ENCODE measurements around the gene ZNF485.

ZNF485 gene

GRCh38 chr10:43594944-43595589 is 11.2 kb upstream of the ZNF485 start:
- ATAC-seq (ENCODE audit: insufficient read depth, low read depth) (peak; percentile 94), DNase-seq (peak; percentile 64)
- Histone ChIP-seq H3K36me3 (ENCODE audit: insufficient read depth, low read length) (no peaks in the 10 kb centered on the region), H3K79me2 (ENCODE audit: insufficient read depth, low read length) (no peaks in the 10 kb centered on the region), H3K27me3 (ENCODE audit: insufficient read depth, low read length, poor library complexity) (no peaks in the 10 kb centered on the region), H3K4me1 (ENCODE audit: insufficient read depth, low read length) (peaks cover 20% of the 10 kb centered on the region), H2AFZ (ENCODE audit: low read depth, low read length) (peak overlapping the region; percentile 75), H4K20me1 (ENCODE audit: insufficient read depth, low read length) (no peaks in the 10 kb centered on the region), H3K9ac (ENCODE audit: low read depth, low read length) (peak overlapping the region; percentile 24; the same call in 1 of the 2 replicates), H3K27ac (ENCODE audit: low read length) (peak overlapping the region; percentile 67), H3K4me2 (ENCODE audit: insufficient read depth, low read length) (peak overlapping the region; percentile 62), H3K9me3 (ENCODE audit: insufficient read depth, low read length, severe bottlenecking) (peaks cover 9% of the 10 kb centered on the region), H3K4me3 (ENCODE audit: low read depth in 1 of 2, low read length in 2 of 2) (peak overlapping the region in 1 of 2 experiments; percentile 47; a peak in 2 of 4 replicates)
- no peak for TF ChIP-seq EZH2 (IDR thresholded peaks at IDR 0.05; ENCODE audit: borderline replicate concordance, low read depth, low read length, severe bottlenecking)
- TF ChIP-seq, protein P1, sequence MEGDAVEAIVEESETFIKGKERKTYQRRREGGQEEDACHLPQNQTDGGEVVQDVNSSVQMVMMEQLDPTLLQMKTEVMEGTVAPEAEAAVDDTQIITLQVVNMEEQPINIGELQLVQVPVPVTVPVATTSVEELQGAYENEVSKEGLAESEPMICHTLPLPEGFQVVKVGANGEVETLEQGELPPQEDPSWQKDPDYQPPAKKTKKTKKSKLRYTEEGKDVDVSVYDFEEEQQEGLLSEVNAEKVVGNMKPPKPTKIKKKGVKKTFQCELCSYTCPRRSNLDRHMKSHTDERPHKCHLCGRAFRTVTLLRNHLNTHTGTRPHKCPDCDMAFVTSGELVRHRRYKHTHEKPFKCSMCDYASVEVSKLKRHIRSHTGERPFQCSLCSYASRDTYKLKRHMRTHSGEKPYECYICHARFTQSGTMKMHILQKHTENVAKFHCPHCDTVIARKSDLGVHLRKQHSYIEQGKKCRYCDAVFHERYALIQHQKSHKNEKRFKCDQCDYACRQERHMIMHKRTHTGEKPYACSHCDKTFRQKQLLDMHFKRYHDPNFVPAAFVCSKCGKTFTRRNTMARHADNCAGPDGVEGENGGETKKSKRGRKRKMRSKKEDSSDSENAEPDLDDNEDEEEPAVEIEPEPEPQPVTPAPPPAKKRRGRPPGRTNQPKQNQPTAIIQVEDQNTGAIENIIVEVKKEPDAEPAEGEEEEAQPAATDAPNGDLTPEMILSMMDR (IDR thresholded peaks at IDR 0.05; ENCODE audit: borderline replicate concordance, extremely low read depth, low read length, poor library complexity, severe bottlenecking): no peak

DNA sequence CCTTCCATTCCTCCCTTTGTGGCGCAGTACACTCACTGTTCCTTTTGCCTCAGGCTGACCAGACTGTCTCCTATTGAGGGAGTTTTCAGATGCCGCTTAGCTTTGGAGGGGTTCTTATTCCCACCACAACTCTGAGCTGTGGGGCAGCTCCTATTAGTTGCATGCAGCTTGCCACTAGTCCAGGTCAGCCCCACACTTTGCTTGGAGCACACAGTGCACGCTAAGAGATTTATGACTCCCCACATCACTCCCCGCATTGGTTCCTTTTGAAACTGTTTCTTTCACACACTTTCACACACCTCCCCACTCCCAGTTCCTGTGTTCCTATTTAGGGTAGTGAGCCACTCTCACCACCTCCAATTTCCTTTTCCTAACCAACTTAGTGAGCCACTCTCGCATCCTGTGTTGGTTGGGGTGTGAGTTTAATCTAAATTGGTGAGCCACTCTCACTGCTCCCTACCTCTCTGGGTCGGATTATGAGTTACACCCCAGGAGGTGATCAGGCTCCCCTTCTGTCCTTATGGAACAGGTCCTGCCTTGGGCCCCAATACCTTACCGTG is 10.4 kb upstream of the ZNF485 start:
- no peak overlapping the region for H3K4me3 ChIP-seq (ENCODE audit: low read depth in 1 of 2, low read length in 2 of 2)
- H3K9ac ChIP-seq (ENCODE audit: low read depth, low read length): peak overlapping the region; percentile 24; the same call in 1 of the 2 replicates
- H2AFZ ChIP-seq (ENCODE audit: low read depth, low read length): peak overlapping the region; percentile 75
- H3K4me2 ChIP-seq (ENCODE audit: insufficient read depth, low read length): peak overlapping the region; percentile 62
- H3K79me2 ChIP-seq (ENCODE audit: insufficient read depth, low read length): no peaks in the 10 kb centered on the region
- no peaks in the 10 kb centered on the region for H3K27me3 ChIP-seq (ENCODE audit: insufficient read depth, low read length, poor library complexity)
- peaks cover 20% of the 10 kb centered on the region for H3K4me1 ChIP-seq (ENCODE audit: insufficient read depth, low read length)
- no peak for TF ChIP-seq EZH2 (IDR thresholded peaks at IDR 0.05; ENCODE audit: borderline replicate concordance, low read depth, low read length, severe bottlenecking)
- TF ChIP-seq, protein P1 (IDR thresholded peaks at IDR 0.05; ENCODE audit: borderline replicate concordance, extremely low read depth, low read length, poor library complexity, severe bottlenecking): no peak
- no peak for DNase-seq
- peak; percentile 59 for ATAC-seq (ENCODE audit: insufficient read depth, low read depth)
- peak overlapping the region; percentile 3 for H3K27ac ChIP-seq (ENCODE audit: low read length)
- peaks cover 9% of the 10 kb centered on the region for H3K9me3 ChIP-seq (ENCODE audit: insufficient read depth, low read length, severe bottlenecking)
- no peaks in the 10 kb centered on the region for H3K36me3 ChIP-seq (ENCODE audit: insufficient read depth, low read length)
- H4K20me1 ChIP-seq (ENCODE audit: insufficient read depth, low read length): no peaks in the 10 kb centered on the region

- DNase-seq: no peak
- no peaks in the 10 kb centered on the region for H3K79me2 ChIP-seq (ENCODE audit: insufficient read depth, low read length)
- H3K36me3 ChIP-seq (ENCODE audit: insufficient read depth, low read length): no peaks in the 10 kb centered on the region
- no peak overlapping the region for H2AFZ ChIP-seq (ENCODE audit: low read depth, low read length)
- H3K27ac ChIP-seq (ENCODE audit: low read length): no peak overlapping the region
- no peak for TF ChIP-seq EZH2 (IDR thresholded peaks at IDR 0.05; ENCODE audit: borderline replicate concordance, low read depth, low read length, severe bottlenecking)
- TF ChIP-seq, protein P1 (IDR thresholded peaks at IDR 0.05; ENCODE audit: borderline replicate concordance, extremely low read depth, low read length, poor library complexity, severe bottlenecking): no peak
- H3K4me3 ChIP-seq (ENCODE audit: low read depth in 1 of 2, low read length in 2 of 2): no peak overlapping the region
- no peaks in the 10 kb centered on the region for H4K20me1 ChIP-seq (ENCODE audit: insufficient read depth, low read length)
- H3K27me3 ChIP-seq (ENCODE audit: insufficient read depth, low read length, poor library complexity): no peaks in the 10 kb centered on the region
- H3K9ac ChIP-seq (ENCODE audit: low read depth, low read length): no peak overlapping the region
- H3K4me2 ChIP-seq (ENCODE audit: insufficient read depth, low read length): no peak overlapping the region
- ATAC-seq (ENCODE audit: insufficient read depth, low read depth): no peak
- H3K4me1 ChIP-seq (ENCODE audit: insufficient read depth, low read length): peaks cover 20% of the 10 kb centered on the region
- H3K9me3 ChIP-seq (ENCODE audit: insufficient read depth, low read length, severe bottlenecking): peaks cover 10% of the 10 kb centered on the region
These were observed 9.7 kb upstream of the ZNF485 start for GRCh38 chr10:43596546-43596945.

Measured in DND-41 (cell line).